Neutrophil (primary cell): ENCODE results near the gene DRAXIN.

Experiments used
- H3K27ac ChIP-seq: fragments of 200-600 bp; sonication (generic); 2 replicates; pipeline ENCODE4 v1.5.1; 2016; ENCODE audit warnings: mild to moderate bottlenecking, moderate library complexity
- H3K27me3 ChIP-seq: fragments of 200-600 bp; sonication (generic); 2 replicates; pipeline ENCODE4 v1.6.0; 2016; ENCODE audit warnings: mild to moderate bottlenecking
- H3K36me3 ChIP-seq: fragments of 200-600 bp; sonication (generic); 2 replicates; pipeline ENCODE4 v1.5.1; 2017
- H3K4me1 ChIP-seq, 2 experiments: fragments of 200-600 bp in 1 of 2; sonication (generic) in 1 of 2; 1 replicate in 1 of 2; 2 replicates in 1 of 2; pipeline versions ENCODE4 v1.5.1 to v1.6.1; 2013 to 2016; ENCODE audit warnings: low read depth in 1 of 2, low read length in 1 of 2, mild to moderate bottlenecking in 1 of 2, moderate library complexity in 1 of 2; ENCODE audit not compliant: control insufficient read depth in 1 of 2, insufficient read depth in 1 of 2
- H3K4me3 ChIP-seq, 2 experiments: fragments of 200-600 bp in 1 of 2; sonication (generic) in 1 of 2; 1 replicate in 1 of 2; 2 replicates in 1 of 2; pipeline ENCODE4 v1.5.1; 2013 to 2016; ENCODE audit warnings: low read depth in 1 of 2, low read length in 1 of 2, mild to moderate bottlenecking in 1 of 2, moderate library complexity in 1 of 2
- H3K9me3 ChIP-seq: fragments of 200-600 bp; sonication (generic); 2 replicates; pipeline ENCODE4 v1.5.1; 2016
- CTCF ChIP-seq: fragments of 200-600 bp; sonication (generic); IDR thresholded peaks from 2 replicates; pipeline ENCODE4 v1.5.1; 2016; ENCODE audit warnings: antibody characterized with exemption

The DRAXIN gene

GRCh38 chr1:11706292-11706691, 14.8 kb downstream of the DRAXIN start:
- Histone ChIP-seq H3K4me3 (no peak overlapping the region), H3K27me3 (peaks cover 80% of the 10 kb centered on the region), H3K9me3 (no peaks in the 10 kb centered on the region), H3K27ac (no peak overlapping the region), H3K36me3 (no peaks in the 10 kb centered on the region), H3K4me1 (no peaks in the 10 kb centered on the region)
- TF ChIP-seq CTCF, result no peak

- no peaks in the 10 kb centered on the region for H3K9me3 ChIP-seq
- TF ChIP-seq CTCF, result no peak
- no peak overlapping the region for H3K4me3 ChIP-seq
- no peaks in the 10 kb centered on the region for H3K36me3 ChIP-seq
- H3K27me3 ChIP-seq, result peaks cover 66% of the 10 kb centered on the region
- H3K27ac ChIP-seq, result no peak overlapping the region
- no peaks in the 10 kb centered on the region for H3K4me1 ChIP-seq
Observed at GRCh38 chr1:11707621-11708276, 16.2 kb downstream of the DRAXIN start.

- peaks cover 56% of the 10 kb centered on the region for H3K27me3 ChIP-seq
- H3K9me3 ChIP-seq, result no peaks in the 10 kb centered on the region
- H3K36me3 ChIP-seq, result no peaks in the 10 kb centered on the region
- TF ChIP-seq CTCF, result no peak
- H3K4me1 ChIP-seq, result no peaks in the 10 kb centered on the region
- H3K4me3 ChIP-seq, result no peak overlapping the region
- H3K27ac ChIP-seq, result no peak overlapping the region
Observed at GRCh38 chr1:11708554-11709350, 17.2 kb downstream of the DRAXIN start.

- Histone ChIP-seq H3K27me3 (peaks cover 28% of the 10 kb centered on the region), H3K36me3 (no peaks in the 10 kb centered on the region), H3K27ac (no peak overlapping the region)
Observed at GRCh38 chr1:11711490-11711889, 20.0 kb downstream of the DRAXIN start.

GRCh38 chr1:11712285-11712684, 20.8 kb downstream of the DRAXIN start:
- Histone ChIP-seq H3K27ac (no peak overlapping the region), H3K36me3 (no peaks in the 10 kb centered on the region), H3K9me3 (no peaks in the 10 kb centered on the region), H3K4me3 (no peak overlapping the region), H3K27me3 (peaks cover 23% of the 10 kb centered on the region), H3K4me1 (no peaks in the 10 kb centered on the region)
- no peak for TF ChIP-seq CTCF

More at GRCh38 chr1:11711490-11711889, 20.0 kb downstream of the DRAXIN start:
- no peak overlapping the region for H3K4me3 ChIP-seq
- no peak for TF ChIP-seq CTCF
- H3K9me3 ChIP-seq, result no peaks in the 10 kb centered on the region
- H3K4me1 ChIP-seq, result no peaks in the 10 kb centered on the region
